GM12891 (cell line): ENCODE results near the gene C17orf67.

ENCODE experiments used
- POLR2A ChIP-seq: IDR thresholded peaks from 2 replicates; pipeline ENCODE4 v1.6.1; 2011; ENCODE audit warnings: low read depth, low read length, control low read depth
- POLR2AphosphoS5 ChIP-seq: IDR thresholded peaks from 2 replicates; pipeline ENCODE4 v1.6.1; 2011; ENCODE audit warnings: low read depth, low read length, control low read depth
- POU2F2 ChIP-seq: IDR thresholded peaks from 2 replicates; pipeline ENCODE4 v1.6.1; 2011; ENCODE audit warnings: low read depth, mild to moderate bottlenecking, control low read depth, low read length, moderate library complexity
- SPI1 ChIP-seq: IDR thresholded peaks from 2 replicates; pipeline ENCODE4 v1.6.1; 2011; ENCODE audit warnings: low read depth, low read length, control low read depth
- TAF1 ChIP-seq: IDR thresholded peaks from 2 replicates; pipeline ENCODE4 v1.6.1; 2011; ENCODE audit warnings: low read depth, low read length, control low read depth

DNA sequence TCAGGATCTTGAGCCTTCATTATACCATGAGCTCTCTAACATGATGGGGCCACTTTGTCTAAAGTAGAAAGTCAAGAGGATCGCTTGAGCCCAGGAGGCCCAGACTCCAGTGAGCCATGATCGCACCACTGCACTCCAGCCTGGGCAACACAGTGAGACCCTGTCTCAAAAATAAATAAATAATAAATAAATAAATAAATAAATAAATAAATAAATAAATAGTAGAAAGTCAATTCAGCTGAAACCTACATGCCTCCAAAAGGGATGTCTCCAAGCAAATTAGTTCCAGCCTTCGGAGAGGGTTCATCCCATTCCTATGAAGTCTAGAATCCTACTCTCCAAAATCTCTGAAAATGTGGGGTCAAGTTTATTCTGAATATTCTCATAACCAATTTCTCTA, 26.0 kb downstream of the C17orf67 start:
- TF ChIP-seq POLR2A (no peak), POLR2AphosphoS5 (no peak), SPI1 (no peak), TAF1 (no peak), POU2F2 (no peak)
